ENCODE measurements around the gene BST1.

GRCh38 chr4:15674046-15674445, 28.8 kb upstream of the BST1 start:
- TF ChIP-seq EP300 (IDR thresholded peaks at IDR 0.05; ENCODE audit: borderline replicate concordance in 1 of 2, low read depth in 1 of 2, low read length in 1 of 2) (no peak), CTCF (IDR thresholded peaks at IDR 0.05) (no peak), RXRA (IDR thresholded peaks at IDR 0.05; ENCODE audit: borderline replicate concordance, low read depth) (no peak), MXI1 (IDR thresholded peaks at IDR 0.05; ENCODE audit: low read depth, low read length) (no peak), FOXM1 (IDR thresholded peaks at IDR 0.05; ENCODE audit: low read depth) (no peak), POLR2AphosphoS5 (IDR thresholded peaks at IDR 0.05; ENCODE audit: low read depth, low read length) (no peak), SIN3A (IDR thresholded peaks at IDR 0.05; ENCODE audit: borderline replicate concordance, low read depth, low read length) (no peak), RAD21 (IDR thresholded peaks at IDR 0.05; ENCODE audit: low read length) (no peak), ZBTB33 (IDR thresholded peaks at IDR 0.05; ENCODE audit: borderline replicate concordance, low read depth) (no peak), MAX (IDR thresholded peaks at IDR 0.05; ENCODE audit: low read depth) (no peak), MEF2A (IDR thresholded peaks at IDR 0.05; ENCODE audit: borderline replicate concordance, low read depth) (no peak), SMC3 (IDR thresholded peaks at IDR 0.05; ENCODE audit: low read depth, low read length) (no peak), ELF1 (IDR thresholded peaks at IDR 0.05) (no peak), FOXJ3 (CRISPR knock-in tag; IDR thresholded peaks at IDR 0.05) (no peak)

All from SK-N-SH (cell line).